B cell (primary cell): ENCODE data around the gene PTPRG. TPM values are rescaled to one million over a fixed set of nuclear protein-coding genes. Genes with fewer than 3 reads are reported as not detected.

Experiments
- ATAC-seq: fragments of 200-7000 bp; cut with Tn5 transposase; one replicate; pipeline ENCODE4 v1.10.0; 2021; ENCODE audit warnings: low read depth, mild to moderate bottlenecking, moderate number of reproducible peaks, moderate library complexity
- CTCF ChIA-PET: fragments of 350-600 bp; sonication (Branson Sonifier 250); formaldehyde crosslinking; loops from one replicate; lab custom pipeline; 2021; ENCODE audit warnings: antibody characterized with exemption, inconsistent platforms; lab: Charles Lee
- POLR2A ChIA-PET: fragments of 350-600 bp; sonication (Branson Sonifier 250); formaldehyde crosslinking; loops from one replicate; lab custom pipeline; 2021; ENCODE audit warnings: antibody characterized with exemption; lab: Charles Lee
- DNase-seq: peaks from one replicate; pipeline ENCODE4 v3.0.0; 2013
- H2AFZ ChIP-seq: 2 replicates; pipeline ENCODE4 v1.6.1; 2012; ENCODE audit warnings: mild to moderate bottlenecking, low read depth, low read length; ENCODE audit not compliant: insufficient read depth, poor library complexity, severe bottlenecking
- H3K27ac ChIP-seq, 2 donors: 1 replicate in 1 of 2; 2 replicates in 1 of 2; pipeline ENCODE4 v1.5.1; 2012 to 2013; ENCODE audit warnings: low read length in 2 of 2, mild to moderate bottlenecking in 2 of 2, moderate library complexity in 1 of 2
- H3K27me3 ChIP-seq, 4 experiments: fragments of 200-600 bp in 1 of 4; sonication (generic) in 1 of 4; replicated peaks in 1 of 4; 1 replicate in 2 of 4; 2 replicates in 2 of 4; pipeline versions ENCODE4 v1.6.1 to v1.7.0; 2013 to 2016; ENCODE audit warnings: low read length in 3 of 4, mild to moderate bottlenecking in 2 of 4, mixed read lengths in 1 of 4, moderate library complexity in 1 of 4; ENCODE audit not compliant: insufficient read depth in 4 of 4, control insufficient read depth in 3 of 4; ENCODE audit errors: control extremely low read depth in 1 of 4
- H3K36me3 ChIP-seq, 2 experiments: replicated peaks in 1 of 2; 1 replicate in 1 of 2; 2 replicates in 1 of 2; pipeline versions ENCODE4 v1.6.1 to v1.7.1; 2013; ENCODE audit warnings: low read length in 1 of 2; ENCODE audit not compliant: insufficient read depth in 2 of 2, control insufficient read depth in 1 of 2; ENCODE audit errors: control extremely low read depth in 1 of 2, extremely low read depth in 1 of 2
- H3K4me1 ChIP-seq, 2 donors: fragments of 200-600 bp in 1 of 2; sonication (generic) in 1 of 2; 1 replicate in 1 of 2; 2 replicates in 1 of 2; pipeline versions ENCODE4 v1.5.1 to v1.6.1; 2013 to 2017; ENCODE audit warnings: low read length in 2 of 2; ENCODE audit not compliant: control insufficient read depth in 2 of 2, insufficient read depth in 2 of 2
- H3K4me2 ChIP-seq: replicated peaks from 2 replicates; pipeline ENCODE3; 2012; ENCODE audit warnings: mild to moderate bottlenecking, low read depth, low read length; ENCODE audit not compliant: poor library complexity, severe bottlenecking
- H3K4me3 ChIP-seq, 5 experiments: fragments of 200-600 bp in 1 of 5; sonication (generic) in 1 of 5; 1 replicate in 3 of 5; 2 replicates in 2 of 5; pipeline versions ENCODE4 v1.5.1 to v1.7.0; 2011 to 2016; ENCODE audit warnings: low read length in 4 of 5, mild to moderate bottlenecking in 4 of 5, low read depth in 2 of 5, control low read depth in 1 of 5, moderate library complexity in 1 of 5; ENCODE audit not compliant: insufficient read depth in 1 of 5; ENCODE audit errors: control extremely low read depth in 1 of 5, extremely low read depth in 1 of 5
- H3K79me2 ChIP-seq: fragments of 200-600 bp; sonication (generic); one replicate; pipeline ENCODE4 v1.6.0; 2016; ENCODE audit warnings: low read length; ENCODE audit not compliant: control insufficient read depth, insufficient read depth
- H3K9ac ChIP-seq: fragments of 200-600 bp; sonication (generic); 2 replicates; pipeline ENCODE4 v1.6.1; 2017; ENCODE audit warnings: mild to moderate bottlenecking, low read length, moderate library complexity
- H3K9me3 ChIP-seq, 3 donors: one replicate each; pipeline versions ENCODE4 v1.6.1 to v1.7.1; 2013; ENCODE audit warnings: low read length in 2 of 3; ENCODE audit not compliant: control insufficient read depth in 2 of 3, insufficient read depth in 1 of 3; ENCODE audit errors: control extremely low read depth in 1 of 3
- H4K20me1 ChIP-seq: 2 replicates; pipeline ENCODE4 v1.6.0; 2012; ENCODE audit warnings: mild to moderate bottlenecking, low read length; ENCODE audit not compliant: insufficient read depth, control insufficient read depth, poor library complexity, severe bottlenecking
- H3K27ac Mint-ChIP-seq: one replicate; pipeline ENCODE4 v1.8.0; 2021; ENCODE audit warnings: mixed read lengths
- H3K27me3 Mint-ChIP-seq: one replicate; pipeline ENCODE4 v1.8.0; 2021; ENCODE audit warnings: mixed read lengths
- H3K4me1 Mint-ChIP-seq: one replicate; pipeline ENCODE4 v1.8.0; 2021; ENCODE audit warnings: mixed read lengths
- H3K4me3 Mint-ChIP-seq: one replicate; pipeline ENCODE4 v1.8.0; 2021; ENCODE audit warnings: mixed read lengths
- H3K9me3 Mint-ChIP-seq: one replicate; pipeline ENCODE4 v1.8.0; 2022; ENCODE audit warnings: mixed read lengths; ENCODE audit not compliant: insufficient read depth
- CTCF ChIP-seq: fragments of 200-600 bp; IDR thresholded peaks from one replicate; pipeline ENCODE4 v1.8.0; 2022; ENCODE audit warnings: antibody characterized with exemption, mild to moderate bottlenecking
- EZH2 ChIP-seq: IDR thresholded peaks from 2 replicates; pipeline ENCODE4 v1.6.1; 2012; ENCODE audit warnings: borderline replicate concordance, low read depth, mild to moderate bottlenecking, moderate library complexity, low read length; ENCODE audit not compliant: insufficient read depth, poor library complexity, severe bottlenecking
- WGBS: methylation state at CpG from one replicate; pipeline ENCODE4 v1.1.5; 2013; ENCODE audit warnings: missing lambda C conversion rate; ENCODE audit not compliant: insufficient coverage; 5-methylcytosine and 5-hydroxymethylcytosine counted together
- intact Hi-C: fragments of 100-400 bp; cut with micrococcal nuclease; formaldehyde crosslinking; loops from one replicate; pipeline ENCODE4 v1.10.0; 2022
- polyA plus RNA-seq: library from polyadenylated mRNA; depleted of rRNA; stranded (reverse); fragments of >200 nt; gene quantifications from 2 replicates; pipeline ENCODE4 v1.2.3, GENCODE V29; 2012
- total RNA-seq, 2 donors: library from RNA; stranded (reverse); fragments of 120-200 nt in 1 of 2; gene quantifications; 1 replicate in 1 of 2; 2 replicates in 1 of 2; pipeline versions ENCODE4 v1.2.3 to v1.2.4, GENCODE V29; 2013 to 2022

Gene PTPRG
- total and polyA plus RNA-seq, 2 donors (not counting 1 experiment from before 2014, with no cell fraction given): 0.12 to 1.3 TPM

- Histone ChIP-seq H3K79me2 (no peaks in the 10 kb centered on the region), H3K27ac (no peak overlapping the region), H3K9me3 (peaks cover 0 to 3% (median 0%) of the 10 kb centered on the region in 3 donors), H3K4me2 (no peak overlapping the region), H4K20me1 (no peaks in the 10 kb centered on the region), H3K4me1 (no peaks in the 10 kb centered on the region), H3K4me3 (no peak overlapping the region), H3K9ac (no peak overlapping the region), H2AFZ (no peak overlapping the region), H3K36me3 (no peaks in the 10 kb centered on the region), H3K27me3 (no peaks in the 10 kb centered on the region)
- ATAC-seq (no peak), DNase-seq (no peak)
- no peak for TF ChIP-seq EZH2
- TF ChIP-seq CTCF: no peak
- WGBS: 100% methylated on average over 4 of the region's 6 CpGs
- no peak overlapping the region for H3K27ac Mint-ChIP-seq
- H3K4me1 Mint-ChIP-seq: no peaks in the 10 kb centered on the region
- ChIA-PET POLR2A (no interaction called here), CTCF (no interaction called here)
- intact Hi-C loops: no loop called here
- H3K9me3 Mint-ChIP-seq: no peaks in the 10 kb centered on the region
- no peaks in the 10 kb centered on the region for H3K27me3 Mint-ChIP-seq
- no peak overlapping the region for H3K4me3 Mint-ChIP-seq
Observed at GRCh38 chr3:61616586-61616985, 55.2 kb downstream of the PTPRG start.

- POLR2A ChIA-PET: no interaction called here
- Mint-ChIP-seq H3K9me3 (no peaks in the 10 kb centered on the region), H3K27me3 (no peaks in the 10 kb centered on the region), H3K27ac (no peak overlapping the region), H3K4me3 (no peak overlapping the region), H3K4me1 (no peaks in the 10 kb centered on the region)
- no peaks in the 10 kb centered on the region for H4K20me1 ChIP-seq
- no peaks in the 10 kb centered on the region for H3K27me3 ChIP-seq
- no peak overlapping the region for H3K4me2 ChIP-seq
- no peak overlapping the region for H2AFZ ChIP-seq
- H3K9ac ChIP-seq: no peak overlapping the region
- H3K79me2 ChIP-seq: no peaks in the 10 kb centered on the region
- WGBS: 93% methylated on average over 3 of the region's 4 CpGs
- H3K4me3 ChIP-seq: no peak overlapping the region
- TF ChIP-seq EZH2 (no peak), CTCF (no peak)
- intact Hi-C loops: no loop called here
- CTCF ChIA-PET: no interaction called here
- H3K9me3 ChIP-seq: peaks cover 0 to under 1% (median 0%) of the 10 kb centered on the region in 3 donors
- ATAC-seq (no peak), DNase-seq (no peak)
- no peaks in the 10 kb centered on the region for H3K36me3 ChIP-seq
- no peaks in the 10 kb centered on the region for H3K4me1 ChIP-seq
- H3K27ac ChIP-seq: no peak overlapping the region
Observed at GRCh38 chr3:61617041-61617440, 55.7 kb downstream of the PTPRG start.
